ENCODE data around the gene POU2AF1.

DNA sequence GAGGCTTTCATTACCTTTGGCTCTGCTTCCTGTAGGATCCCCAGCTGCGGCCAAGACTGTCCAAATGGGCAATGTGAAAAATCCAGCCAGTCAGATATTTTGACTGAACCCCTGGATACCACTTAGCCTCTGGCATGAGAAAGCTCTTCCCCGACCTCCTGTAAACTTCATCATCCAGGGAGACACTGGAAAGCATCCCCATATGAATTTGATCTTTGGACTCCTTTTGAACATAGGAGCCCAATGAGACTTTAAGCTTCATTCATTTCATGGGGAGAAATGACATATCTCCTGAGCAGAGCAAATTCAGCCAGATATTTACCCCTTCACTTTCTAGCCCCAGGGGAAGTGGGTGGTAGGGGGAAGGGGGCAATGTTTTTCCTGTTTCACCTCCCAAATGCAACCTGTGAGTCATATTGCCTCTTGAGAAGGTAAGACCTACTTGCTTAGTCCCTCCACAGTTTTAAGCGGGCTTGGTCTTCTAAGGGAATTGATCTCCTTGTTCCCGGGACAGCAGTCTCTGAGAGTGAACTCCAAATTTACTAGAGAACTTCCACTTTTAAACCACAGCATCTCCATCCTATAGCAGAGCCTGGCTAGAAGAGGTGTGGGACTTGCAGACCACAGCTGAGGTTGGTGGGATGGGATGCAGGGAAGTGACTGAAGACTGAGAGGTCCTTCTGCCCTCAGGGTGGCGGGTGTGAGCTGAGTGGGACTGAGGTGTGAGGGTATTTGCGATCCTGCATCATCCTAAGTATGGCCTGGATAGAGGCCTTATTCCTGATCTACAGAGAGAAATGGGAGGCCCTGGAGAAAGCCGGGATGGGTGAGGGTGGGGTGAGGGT, 20.3 kb upstream of the POU2AF1 start:
- TF ChIP-seq EP300 (IDR thresholded peaks at IDR 0.05): no peak
- TF ChIP-seq, protein P1, sequence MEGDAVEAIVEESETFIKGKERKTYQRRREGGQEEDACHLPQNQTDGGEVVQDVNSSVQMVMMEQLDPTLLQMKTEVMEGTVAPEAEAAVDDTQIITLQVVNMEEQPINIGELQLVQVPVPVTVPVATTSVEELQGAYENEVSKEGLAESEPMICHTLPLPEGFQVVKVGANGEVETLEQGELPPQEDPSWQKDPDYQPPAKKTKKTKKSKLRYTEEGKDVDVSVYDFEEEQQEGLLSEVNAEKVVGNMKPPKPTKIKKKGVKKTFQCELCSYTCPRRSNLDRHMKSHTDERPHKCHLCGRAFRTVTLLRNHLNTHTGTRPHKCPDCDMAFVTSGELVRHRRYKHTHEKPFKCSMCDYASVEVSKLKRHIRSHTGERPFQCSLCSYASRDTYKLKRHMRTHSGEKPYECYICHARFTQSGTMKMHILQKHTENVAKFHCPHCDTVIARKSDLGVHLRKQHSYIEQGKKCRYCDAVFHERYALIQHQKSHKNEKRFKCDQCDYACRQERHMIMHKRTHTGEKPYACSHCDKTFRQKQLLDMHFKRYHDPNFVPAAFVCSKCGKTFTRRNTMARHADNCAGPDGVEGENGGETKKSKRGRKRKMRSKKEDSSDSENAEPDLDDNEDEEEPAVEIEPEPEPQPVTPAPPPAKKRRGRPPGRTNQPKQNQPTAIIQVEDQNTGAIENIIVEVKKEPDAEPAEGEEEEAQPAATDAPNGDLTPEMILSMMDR (IDR thresholded peaks at IDR 0.05): no peak
- TF ChIP-seq POLR2A (IDR thresholded peaks at IDR 0.05): no peak

Data from tibial nerve (tissue), 4 donors.